ENCODE data around the gene TOP2A.

Gene TOP2A

GRCh38 chr17:40417609-40418427, at the start of gene TOP2A:
TSS of gene TOP2A (minus strand) at chr17:40417896. CDS start at chr17:40417791, 105 bp downstream.
- DNase-seq (ENCODE audit: low read depth) = peak; percentile 90

- no peak for DNase-seq (ENCODE audit: low read depth)
Observed at GRCh38 chr17:40467281-40467867, 49.7 kb upstream of the TOP2A start.

GRCh38 chr17:40466298-40466971, 48.7 kb upstream of the TOP2A start:
- no peak for DNase-seq (ENCODE audit: low read depth)

- no peak for DNase-seq (ENCODE audit: low read depth)
Observed at GRCh38 chr17:40464392-40464855, 46.7 kb upstream of the TOP2A start.

GRCh38 chr17:40463122-40463550, 45.4 kb upstream of the TOP2A start:
- no peak for DNase-seq (ENCODE audit: low read depth)

GRCh38 chr17:40462343-40463121, 44.8 kb upstream of the TOP2A start:
- DNase-seq (ENCODE audit: low read depth) = no peak

GRCh38 chr17:40461732-40462342, 44.1 kb upstream of the TOP2A start:
- DNase-seq (ENCODE audit: low read depth) = no peak

GRCh38 chr17:40460968-40461731, 43.5 kb upstream of the TOP2A start:
- DNase-seq (ENCODE audit: low read depth) = no peak

GRCh38 chr17:40460604-40460967, 42.9 kb upstream of the TOP2A start:
- DNase-seq (ENCODE audit: low read depth) = no peak

- no peak for DNase-seq (ENCODE audit: low read depth)
Observed at GRCh38 chr17:40459636-40460603, 42.2 kb upstream of the TOP2A start.

GRCh38 chr17:40458851-40459482, 41.3 kb upstream of the TOP2A start:
- no peak for DNase-seq (ENCODE audit: low read depth)

GRCh38 chr17:40457964-40458791, 40.5 kb upstream of the TOP2A start:
- DNase-seq (ENCODE audit: low read depth) = no peak

- DNase-seq (ENCODE audit: low read depth) = no peak
Observed at GRCh38 chr17:40457369-40457768, 39.7 kb upstream of the TOP2A start.

GRCh38 chr17:40456396-40456951, 38.8 kb upstream of the TOP2A start:
- DNase-seq (ENCODE audit: low read depth) = no peak

- no peak for DNase-seq (ENCODE audit: low read depth)
Observed at GRCh38 chr17:40454613-40454995, 36.9 kb upstream of the TOP2A start.

GRCh38 chr17:40453881-40454612, 36.4 kb upstream of the TOP2A start:
- DNase-seq (ENCODE audit: low read depth) = no peak

GRCh38 chr17:40452921-40453378, 35.3 kb upstream of the TOP2A start:
- DNase-seq (ENCODE audit: low read depth) = no peak

Data from stimulated activated CD8-positive, alpha-beta memory T cell treated with anti-CD3 and anti-CD28 coated beads, Interleukin-15, amount 100 ng/mL, for 1 hour (primary cell).